Ascending aorta (tissue), 2 donors: ENCODE measurements around the gene DOCK3. TPM values are rescaled to one million over a fixed set of nuclear protein-coding genes. Genes with fewer than 3 reads are reported as not detected.
"Not testable (repeated sequence)": the region's sequence is repeated elsewhere in the genome, so short reads cannot be mapped to it uniquely, and the experiment has no call there.

ENCODE experiments used
- DNase-seq, 2 donors: peaks; one replicate each; pipeline ENCODE4 v3.0.0-alpha.2; 2019; ENCODE audit warnings: low spot score in 2 of 2
- H3K27ac ChIP-seq, 2 donors: fragments of 200-600 bp; sonication (generic); one replicate each; pipeline ENCODE4 v1.5.1; 2016 to 2017; ENCODE audit warnings: mild to moderate bottlenecking in 1 of 2
- H3K27me3 ChIP-seq: fragments of 200-600 bp; sonication (generic); one replicate; pipeline ENCODE4 v1.5.1; 2017
- H3K36me3 ChIP-seq, 2 donors: fragments of 200-600 bp; sonication (generic); one replicate each; pipeline ENCODE4 v1.5.1; 2016
- H3K4me1 ChIP-seq, 2 donors: fragments of 200-600 bp; sonication (generic); one replicate each; pipeline ENCODE4 v1.5.1; 2016 to 2017; ENCODE audit warnings: mild to moderate bottlenecking in 1 of 2
- H3K4me3 ChIP-seq, 2 donors: fragments of 200-600 bp; sonication (generic); one replicate each; pipeline ENCODE4 v1.5.1; 2016 to 2017; ENCODE audit warnings: mild to moderate bottlenecking in 1 of 2
- H3K9me3 ChIP-seq, 2 donors: fragments of 200-600 bp; sonication (generic); one replicate each; pipeline ENCODE4 v1.5.1; 2016
- intact Hi-C: fragments of 100-400 bp; cut with DNase I; formaldehyde crosslinking; loops from one replicate; pipeline ENCODE4 v1.15.1; 2023
- total RNA-seq: library from RNA; depleted of rRNA; stranded (reverse); fragments of >200 nt; gene quantifications from one replicate; pipeline ENCODE4 v1.1.0, GENCODE V29; 2016
- TF ChIP-seq, protein P1 (sequence below), 3 experiments: fragments of 200-600 bp in 2 of 3; fragments of 450-650 bp in 1 of 3; sonication (generic) in 2 of 3; IDR thresholded peaks; one replicate each; pipeline ENCODE4 v1.5.1; 2016 to 2019; ENCODE audit warnings: antibody characterized with exemption in 3 of 3, mild to moderate bottlenecking in 1 of 3, moderate library complexity in 1 of 3

DOCK3 gene
- total RNA-seq, 1 donor from 2014 or later, result 3.9 TPM

DNA sequence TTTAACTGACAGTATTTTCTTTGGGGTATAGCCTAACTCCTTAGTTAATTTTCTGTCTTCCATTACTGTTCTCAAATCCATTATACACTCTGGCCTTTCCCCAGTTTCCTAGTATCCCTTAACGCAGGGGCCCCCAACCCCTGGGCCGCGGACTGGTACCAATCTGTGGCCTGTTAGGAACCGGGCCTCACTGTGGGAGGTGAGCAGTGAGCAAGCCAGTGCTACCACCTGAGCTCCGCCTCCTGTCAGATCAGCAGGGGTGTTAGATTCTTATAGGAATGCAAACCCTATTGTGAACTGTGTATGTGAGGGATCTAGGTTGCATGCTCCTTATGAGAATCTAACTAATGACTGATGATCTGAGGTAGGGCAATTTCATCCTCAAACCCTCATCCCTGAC, 75.1 kb downstream of the DOCK3 start:
- no peak for DNase-seq
- H3K9me3 ChIP-seq, result no peaks in the 10 kb centered on the region
- no peak overlapping the region for H3K4me3 ChIP-seq
- intact Hi-C loops, result no loop called here
- TF ChIP-seq, protein P1, sequence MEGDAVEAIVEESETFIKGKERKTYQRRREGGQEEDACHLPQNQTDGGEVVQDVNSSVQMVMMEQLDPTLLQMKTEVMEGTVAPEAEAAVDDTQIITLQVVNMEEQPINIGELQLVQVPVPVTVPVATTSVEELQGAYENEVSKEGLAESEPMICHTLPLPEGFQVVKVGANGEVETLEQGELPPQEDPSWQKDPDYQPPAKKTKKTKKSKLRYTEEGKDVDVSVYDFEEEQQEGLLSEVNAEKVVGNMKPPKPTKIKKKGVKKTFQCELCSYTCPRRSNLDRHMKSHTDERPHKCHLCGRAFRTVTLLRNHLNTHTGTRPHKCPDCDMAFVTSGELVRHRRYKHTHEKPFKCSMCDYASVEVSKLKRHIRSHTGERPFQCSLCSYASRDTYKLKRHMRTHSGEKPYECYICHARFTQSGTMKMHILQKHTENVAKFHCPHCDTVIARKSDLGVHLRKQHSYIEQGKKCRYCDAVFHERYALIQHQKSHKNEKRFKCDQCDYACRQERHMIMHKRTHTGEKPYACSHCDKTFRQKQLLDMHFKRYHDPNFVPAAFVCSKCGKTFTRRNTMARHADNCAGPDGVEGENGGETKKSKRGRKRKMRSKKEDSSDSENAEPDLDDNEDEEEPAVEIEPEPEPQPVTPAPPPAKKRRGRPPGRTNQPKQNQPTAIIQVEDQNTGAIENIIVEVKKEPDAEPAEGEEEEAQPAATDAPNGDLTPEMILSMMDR (IDR thresholded peaks at IDR 0.05), result no peak
- no peaks in the 10 kb centered on the region for H3K36me3 ChIP-seq
- H3K27ac ChIP-seq, result no peak overlapping the region
- no peaks in the 10 kb centered on the region for H3K27me3 ChIP-seq
- no peaks in the 10 kb centered on the region for H3K4me1 ChIP-seq

DNA sequence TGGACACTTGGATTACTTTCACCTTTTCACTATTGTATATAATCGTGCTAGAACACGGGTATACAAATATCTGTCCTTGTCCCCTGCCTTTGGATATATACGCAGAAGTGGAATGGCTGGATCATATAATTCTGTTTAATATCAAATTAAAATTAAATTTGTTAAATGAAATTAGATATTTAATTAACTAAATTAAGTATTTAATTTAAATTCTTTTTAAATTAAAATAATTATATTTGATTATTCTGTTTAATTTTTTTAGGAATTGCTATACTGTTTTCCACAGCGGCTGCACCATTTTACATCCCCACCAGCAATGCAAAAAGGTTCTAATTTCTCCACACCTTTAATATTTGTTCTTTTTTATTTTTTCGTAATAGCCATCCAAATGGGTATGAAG, 84.3 kb downstream of the DOCK3 start:
- Histone ChIP-seq H3K9me3 (no peaks in the 10 kb centered on the region), H3K27me3 (no peaks in the 10 kb centered on the region), H3K4me3 (no peak overlapping the region), H3K36me3 (no peaks in the 10 kb centered on the region), H3K27ac (no peak overlapping the region), H3K4me1 (no peaks in the 10 kb centered on the region)
- DNase-seq, result no peak
- intact Hi-C loops, result no loop called here
- TF ChIP-seq, protein P1 (IDR thresholded peaks at IDR 0.05), result no peak

DNA sequence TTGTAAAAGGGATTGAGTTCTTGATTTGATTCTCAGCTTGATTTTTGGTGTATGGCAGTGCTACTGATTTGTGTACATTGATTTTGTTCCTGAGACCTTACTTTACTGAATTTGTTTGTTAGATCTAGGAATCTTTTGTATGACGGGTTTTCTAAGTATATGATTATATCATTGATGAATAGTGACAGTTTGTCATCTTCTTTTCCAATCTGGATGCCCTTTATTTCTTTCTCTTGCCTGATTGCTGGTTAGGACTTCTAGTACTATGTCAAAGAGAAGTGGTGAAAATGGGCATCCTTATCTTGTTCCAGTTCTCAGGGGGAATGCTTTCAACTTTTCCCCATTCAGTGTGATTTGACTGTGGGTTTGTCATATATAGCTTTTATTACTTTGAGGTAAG, 103.0 kb downstream of the DOCK3 start:
- Histone ChIP-seq H3K36me3 (no peaks in the 10 kb centered on the region), H3K4me3 (no peak overlapping the region), H3K27ac (no peak overlapping the region), H3K4me1 (no peaks in the 10 kb centered on the region), H3K27me3 (no peaks in the 10 kb centered on the region), H3K9me3 (no peaks in the 10 kb centered on the region)
- TF ChIP-seq, protein P1 (IDR thresholded peaks at IDR 0.05), result no peak
- DNase-seq, result no peak
- intact Hi-C loops, result no loop called here

DNA sequence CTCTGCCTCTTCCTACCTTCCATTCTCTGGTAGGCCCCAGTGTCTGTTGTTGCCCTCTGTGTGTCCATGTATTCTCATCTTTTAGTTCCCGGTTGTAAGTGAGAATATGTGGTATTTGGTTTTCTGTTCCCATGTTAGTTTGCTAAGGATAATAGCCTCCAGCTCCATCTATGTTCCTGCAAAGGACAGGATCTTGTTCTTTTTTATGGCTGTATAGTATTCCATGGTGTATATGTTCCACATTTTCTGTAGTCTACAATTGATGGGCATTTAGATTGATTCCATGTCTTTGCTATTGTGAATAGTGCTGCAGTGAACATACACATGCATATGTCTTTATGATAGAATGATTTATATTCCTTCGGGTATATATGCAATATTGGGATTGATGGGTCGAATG, 107.0 kb downstream of the DOCK3 start:
- H3K27me3 ChIP-seq, H3K4me1 ChIP-seq, H3K36me3 ChIP-seq, H3K4me3 ChIP-seq, intact Hi-C loops, H3K27ac ChIP-seq, DNase-seq: not testable (repeated sequence)
- peaks cover 0 to 17% of the 10 kb centered on the region in 2 donors for H3K9me3 ChIP-seq

DNA sequence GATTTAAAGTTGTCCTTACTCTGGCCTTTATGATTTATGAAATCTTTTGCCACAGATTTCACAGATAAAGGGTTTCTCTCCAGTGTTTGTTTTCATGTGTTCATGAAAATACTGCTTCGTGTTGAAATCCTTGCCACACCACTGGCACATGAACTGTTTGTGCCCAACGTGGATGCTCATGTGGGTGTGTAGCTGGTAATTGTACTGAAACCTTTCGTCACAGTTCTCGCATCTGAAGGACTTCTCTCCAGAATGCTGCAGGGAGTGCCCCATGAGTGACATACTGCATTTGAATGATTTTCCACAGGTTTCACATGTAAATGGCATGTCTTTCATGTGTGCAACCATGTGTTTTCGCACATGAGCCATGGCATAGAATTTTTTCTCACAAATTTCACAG, 111.9 kb downstream of the DOCK3 start:
- intact Hi-C loops, result no loop called here
- TF ChIP-seq, protein P1 (IDR thresholded peaks at IDR 0.05), result no peak
- H3K27me3 ChIP-seq, result no peaks in the 10 kb centered on the region

DNA sequence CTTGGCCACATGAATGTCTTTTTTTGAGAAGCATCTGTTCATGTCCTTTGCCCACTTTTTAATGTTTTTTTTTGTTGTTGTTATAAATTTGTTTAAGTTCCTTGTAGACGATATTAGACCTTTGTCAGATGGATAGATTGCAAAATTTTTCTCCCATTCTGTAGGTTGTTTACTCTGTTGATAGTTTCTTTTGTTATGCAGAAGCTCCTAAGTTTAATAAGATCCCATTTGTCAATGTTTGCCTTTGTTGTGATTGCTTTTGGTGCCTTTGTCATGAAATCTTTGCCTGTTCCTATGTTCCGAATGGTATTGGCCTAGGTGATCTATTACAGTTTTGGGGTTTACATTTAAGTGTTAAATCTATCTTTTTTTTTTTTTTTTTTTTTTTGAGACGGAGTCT, 116.2 kb downstream of the DOCK3 start:
- DNase-seq, H3K4me1 ChIP-seq, H3K4me3 ChIP-seq, H3K27me3 ChIP-seq, H3K9me3 ChIP-seq, intact Hi-C loops, H3K27ac ChIP-seq, H3K36me3 ChIP-seq: not testable (repeated sequence)

More for the DNA sequence above, 111.9 kb downstream of the DOCK3 start:
- no peak for DNase-seq
- Histone ChIP-seq H3K4me1 (no peaks in the 10 kb centered on the region), H3K9me3 (peaks cover 0 to 17% of the 10 kb centered on the region in 2 donors), H3K4me3 (no peak overlapping the region), H3K36me3 (no peaks in the 10 kb centered on the region), H3K27ac (no peak overlapping the region)

DNA sequence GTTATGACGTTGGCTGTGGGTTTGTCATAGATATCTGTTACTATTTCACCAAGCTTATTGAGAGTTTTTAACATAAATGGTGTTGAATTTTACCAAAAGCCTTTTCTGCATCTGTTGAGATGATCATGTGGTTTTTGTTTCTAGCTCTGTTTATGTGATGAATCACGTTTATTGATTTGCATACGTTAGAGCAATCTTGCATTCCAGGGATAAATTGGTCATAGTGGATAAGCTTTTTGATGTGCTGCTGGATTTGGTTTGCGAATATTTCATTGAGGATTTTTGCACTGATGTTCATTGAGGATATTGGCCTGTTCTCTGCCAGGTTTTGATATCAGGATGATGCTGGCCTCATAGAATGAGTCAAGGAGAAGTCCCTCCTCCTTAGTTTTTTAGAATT, 117.8 kb downstream of the DOCK3 start:
- Histone ChIP-seq H3K4me3 (no peak overlapping the region), H3K4me1 (no peaks in the 10 kb centered on the region), H3K9me3 (no peaks in the 10 kb centered on the region), H3K36me3 (no peaks in the 10 kb centered on the region), H3K27ac (no peak overlapping the region), H3K27me3 (no peaks in the 10 kb centered on the region)
- intact Hi-C loops, result no loop called here
- no peak for DNase-seq
- TF ChIP-seq, protein P1 (IDR thresholded peaks at IDR 0.05), result no peak

DNA sequence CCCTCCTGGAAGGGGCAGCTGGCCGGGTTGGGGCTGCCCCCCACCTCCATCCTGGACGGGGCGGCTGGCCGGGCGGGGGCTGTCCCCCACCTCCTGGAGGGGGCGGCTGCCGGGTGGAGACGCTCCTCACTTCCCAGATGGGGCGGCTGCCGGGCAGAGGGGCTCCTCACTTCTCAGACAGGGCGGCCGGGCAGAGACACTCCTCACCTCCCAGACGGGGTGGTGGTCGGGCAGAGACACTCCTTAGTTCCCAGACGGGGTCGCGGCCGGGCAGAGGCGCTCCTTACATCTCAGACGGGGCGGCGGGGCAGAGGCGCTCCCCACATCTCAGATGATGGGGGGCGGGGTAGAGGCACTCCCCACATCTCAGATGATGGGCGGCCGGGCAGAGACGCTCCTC, 129.1 kb downstream of the DOCK3 start:
- peaks cover 0 to 39% of the 10 kb centered on the region in 2 donors for H3K9me3 ChIP-seq
- H3K27me3 ChIP-seq, H3K36me3 ChIP-seq, H3K4me1 ChIP-seq, H3K4me3 ChIP-seq, intact Hi-C loops, H3K27ac ChIP-seq, DNase-seq: not testable (repeated sequence)

DNA sequence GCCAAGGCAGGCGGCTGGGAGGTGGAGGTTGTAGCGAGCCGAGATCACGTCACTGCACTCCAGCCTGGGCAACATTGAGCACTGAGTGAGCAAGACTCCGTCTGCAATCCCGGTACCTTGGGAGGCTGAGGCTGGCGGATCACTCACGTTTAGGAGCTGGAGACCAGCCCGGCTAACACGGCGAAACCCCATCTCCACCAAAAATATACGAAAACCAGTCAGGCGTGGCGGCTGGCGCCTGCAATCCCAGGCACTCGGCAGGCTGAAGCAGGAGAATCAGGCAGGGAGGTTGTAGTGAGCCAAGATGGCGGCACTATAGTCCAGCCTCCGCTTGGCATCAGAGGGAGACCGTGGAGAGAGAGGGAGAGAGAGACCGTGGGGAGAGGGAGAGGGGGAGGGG, 129.6 kb downstream of the DOCK3 start:
- H3K27ac ChIP-seq, H3K36me3 ChIP-seq, H3K4me3 ChIP-seq, DNase-seq, H3K4me1 ChIP-seq, intact Hi-C loops, H3K27me3 ChIP-seq: not testable (repeated sequence)
- H3K9me3 ChIP-seq, result peaks cover 0 to 34% of the 10 kb centered on the region in 2 donors
